HG03439 (cell line): ENCODE data around the gene GTF2A1L.
"Not testable (repeated sequence)": the region's sequence is repeated elsewhere in the genome, so short reads cannot be mapped to it uniquely, and the experiment has no call there.

Experiments
- ATAC-seq: cut with Tn5 transposase; IDR thresholded peaks from one replicate; pipeline ENCODE4 v1.9.1; 2021; ENCODE audit warnings: mild to moderate bottlenecking, moderate library complexity; ENCODE audit not compliant: unreplicated experiment

Gene GTF2A1L

GRCh38 chr2:48605482-48606175 lies 12.0 kb upstream of the GTF2A1L start:
- no peak for ATAC-seq

GRCh38 chr2:48607307-48608014 lies 10.2 kb upstream of the GTF2A1L start:
- ATAC-seq: no peak

GRCh38 chr2:48613211-48613610 lies 4.4 kb upstream of the GTF2A1L start:
- no peak for ATAC-seq

- ATAC-seq: not testable (repeated sequence)
Measured at GRCh38 chr2:48614581-48614980, 3.1 kb upstream of the GTF2A1L start.

GRCh38 chr2:48619526-48619925 lies 1.9 kb downstream of the GTF2A1L start:
- ATAC-seq: no peak

GRCh38 chr2:48620604-48621003 lies 2.9 kb downstream of the GTF2A1L start:
- no peak for ATAC-seq

GRCh38 chr2:48622691-48623090 lies 5.0 kb downstream of the GTF2A1L start:
- ATAC-seq: not testable (repeated sequence)

GRCh38 chr2:48624696-48625095 lies 7.0 kb downstream of the GTF2A1L start:
- ATAC-seq: no peak

GRCh38 chr2:48626047-48626446 lies 8.4 kb downstream of the GTF2A1L start:
- no peak for ATAC-seq

- ATAC-seq: no peak
Measured at GRCh38 chr2:48633143-48633542, 15.5 kb downstream of the GTF2A1L start.

- ATAC-seq: no peak
Measured at GRCh38 chr2:48635786-48636185, 18.1 kb downstream of the GTF2A1L start.

GRCh38 chr2:48638261-48638660 lies 20.6 kb downstream of the GTF2A1L start:
- ATAC-seq: no peak

GRCh38 chr2:48651158-48651790 lies 33.6 kb downstream of the GTF2A1L start:
- ATAC-seq: no peak

- ATAC-seq: no peak
Measured at GRCh38 chr2:48668992-48669391, 51.3 kb downstream of the GTF2A1L start.

- ATAC-seq: no peak
Measured at GRCh38 chr2:48673581-48673980, 55.9 kb downstream of the GTF2A1L start.

GRCh38 chr2:48674933-48675332 lies 57.3 kb downstream of the GTF2A1L start:
- ATAC-seq: no peak

GRCh38 chr2:48677450-48677849 lies 59.8 kb downstream of the GTF2A1L start:
- ATAC-seq: no peak

- ATAC-seq: no peak
Measured at GRCh38 chr2:48685126-48685525, 67.5 kb downstream of the GTF2A1L start.

GRCh38 chr2:48691935-48692691 lies 74.5 kb downstream of the GTF2A1L start:
- no peak for ATAC-seq

- no peak for ATAC-seq
Measured at GRCh38 chr2:48693066-48693465, 75.4 kb downstream of the GTF2A1L start.

GRCh38 chr2:48693645-48694044 lies 76.0 kb downstream of the GTF2A1L start:
- no peak for ATAC-seq
